ENCODE data around the gene PYGO1.
"Not testable (repeated sequence)": the region's sequence is repeated elsewhere in the genome, so short reads cannot be mapped to it uniquely, and the experiment has no call there.

Gene PYGO1

GRCh38 chr15:55564347-55565145, 23.6 kb downstream of the PYGO1 start:
- no peak for DNase-seq

GRCh38 chr15:55562601-55563000, 25.5 kb downstream of the PYGO1 start:
- DNase-seq, result no peak

GRCh38 chr15:55555089-55555488, 33.1 kb downstream of the PYGO1 start:
- no peak for DNase-seq

- DNase-seq, result no peak
These were observed 35.2 kb downstream of the PYGO1 start for GRCh38 chr15:55552926-55553325.

- no peak for DNase-seq
These were observed 35.7 kb downstream of the PYGO1 start for GRCh38 chr15:55552451-55552850.

- DNase-seq, result no peak
These were observed 38.8 kb downstream of the PYGO1 start for GRCh38 chr15:55549305-55549704.

GRCh38 chr15:55546718-55547117, 41.4 kb downstream of the PYGO1 start:
- no peak for DNase-seq

- DNase-seq, result no peak
These were observed 52.7 kb downstream of the PYGO1 start for GRCh38 chr15:55535436-55535835.

- no peak for DNase-seq
These were observed 55.2 kb downstream of the PYGO1 start for GRCh38 chr15:55532944-55533343.

- DNase-seq, result no peak
These were observed 57.3 kb downstream of the PYGO1 start for GRCh38 chr15:55530861-55531313.

GRCh38 chr15:55528812-55529211, 59.3 kb downstream of the PYGO1 start:
- no peak for DNase-seq

- no peak for DNase-seq
These were observed 61.0 kb downstream of the PYGO1 start for GRCh38 chr15:55527150-55527549.

GRCh38 chr15:55526559-55527036, 61.5 kb downstream of the PYGO1 start:
- DNase-seq, result no peak

- DNase-seq, result no peak
These were observed 65.2 kb downstream of the PYGO1 start for GRCh38 chr15:55522742-55523450.

- no peak for DNase-seq
These were observed 69.5 kb downstream of the PYGO1 start for GRCh38 chr15:55518641-55519040.

GRCh38 chr15:55518009-55518408, 70.1 kb downstream of the PYGO1 start:
- no peak for DNase-seq

GRCh38 chr15:55515991-55516776, 72.0 kb downstream of the PYGO1 start:
- DNase-seq, result no peak

- DNase-seq, result no peak
These were observed 72.7 kb downstream of the PYGO1 start for GRCh38 chr15:55515491-55515890.

- no peak for DNase-seq
These were observed 73.7 kb downstream of the PYGO1 start for GRCh38 chr15:55514414-55514850.

- not testable (repeated sequence) for DNase-seq
These were observed 74.3 kb downstream of the PYGO1 start for GRCh38 chr15:55513621-55514413.

- no peak for DNase-seq
These were observed 75.0 kb downstream of the PYGO1 start for GRCh38 chr15:55513152-55513551.

- no peak for DNase-seq
These were observed 80.6 kb downstream of the PYGO1 start for GRCh38 chr15:55507567-55507966.

Measured in activated CD4-positive, alpha-beta T cell treated with anti-CD3 and anti-CD28 coated beads for 4 hours (primary cell).